SH-SY5Y (cell line): ENCODE measurements around the gene SLC24A4.

Experiments
- GATA2 ChIP-seq: IDR thresholded peaks from 2 replicates; pipeline ENCODE4 v1.6.1; 2011; ENCODE audit warnings: mild to moderate bottlenecking, low read depth, low read length
- GATA3 ChIP-seq: IDR thresholded peaks from 2 replicates; pipeline ENCODE4 v1.6.1; 2011; ENCODE audit warnings: low read depth, mild to moderate bottlenecking, low read length, moderate library complexity

DNA sequence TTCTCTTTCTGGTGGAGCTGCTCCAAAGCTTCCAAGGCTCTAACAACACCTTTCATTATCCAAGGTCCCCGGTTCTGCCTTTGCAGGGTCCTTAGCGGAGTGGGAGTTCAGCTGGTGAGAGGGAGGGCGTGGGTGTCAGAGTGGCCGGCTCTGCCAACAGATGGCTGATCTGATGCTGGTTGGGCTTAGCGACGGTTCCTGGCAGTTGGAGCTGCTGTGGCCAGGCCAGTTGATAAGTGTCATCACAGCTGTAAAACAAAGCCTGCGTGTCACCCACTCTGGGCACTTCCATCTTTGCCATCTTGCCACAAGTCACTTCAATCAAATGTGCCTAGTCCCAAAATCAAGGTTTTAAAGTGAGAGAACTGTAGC is 226.9 kb downstream of the SLC24A4 start:
- TF ChIP-seq GATA3, result no peak
- TF ChIP-seq GATA2, result no peak
